Measurements from ENCODE around the gene RNF144B. TPM values are rescaled to one million over a fixed set of nuclear protein-coding genes. Genes with fewer than 3 reads are reported as not detected.

Gene RNF144B
- total and polyA plus RNA-seq, 2 of the 8 experiments (the other 6 are each of a cell fraction or from before 2014, with no cell fraction given), result 1.8 to 11.2 TPM

DNA sequence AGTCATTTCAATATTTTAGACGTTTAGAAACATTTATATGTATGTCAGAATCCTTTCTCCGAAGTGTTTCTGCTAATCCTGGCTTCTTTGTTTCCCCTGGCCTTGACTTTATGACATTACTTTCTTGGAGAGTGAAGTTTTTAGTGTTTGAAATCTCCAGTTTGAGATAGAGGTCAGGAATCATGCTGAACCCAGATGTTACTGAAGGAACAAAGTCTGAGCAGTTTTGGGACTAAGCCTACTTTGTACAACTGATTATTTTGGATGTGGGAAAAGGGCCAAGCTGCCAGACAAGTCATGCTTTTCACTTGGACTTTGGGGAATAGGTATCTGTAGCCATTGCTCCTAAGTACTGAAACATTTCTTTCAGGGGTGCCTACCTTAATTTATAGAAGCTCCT is 2.3 kb downstream of the RNF144B start:
- Histone ChIP-seq H3K9me3 (ENCODE audit: insufficient read depth in 2 of 2, low read depth in 1 of 2, low read length in 1 of 2) (no peaks in the 10 kb centered on the region), H3K79me2 (ENCODE audit: control insufficient read depth in 1 of 2, insufficient read depth in 2 of 2, low read length in 2 of 2) (peaks cover 0 to 18% of the 10 kb centered on the region in 2 experiments; a peak in 2 of 4 replicates), H2BK120ac (replicated peaks; ENCODE audit: low read depth, low read length) (no peak overlapping the region), H2BK12ac (ENCODE audit: low read depth, low read length) (no peak overlapping the region), H2AFZ (ENCODE audit: low read length) (no peak overlapping the region), H2BK20ac (ENCODE audit: low read length) (no peak overlapping the region), H3K36me3 (ENCODE audit: control insufficient read depth in 2 of 4, insufficient read depth in 4 of 4, low read length in 3 of 4) (no peaks in the 10 kb centered on the region), H3K4me3 (ENCODE audit: extremely low read depth in 1 of 4, insufficient read depth in 2 of 4, low read depth in 3 of 4, low read length in 4 of 4) (no peak overlapping the region), H3K18ac (ENCODE audit: extremely low read depth, low read length) (no peak overlapping the region), H3K4me1 (replicated peaks in 1 of 4; ENCODE audit: control insufficient read depth in 3 of 4, insufficient read depth in 4 of 4, low read length in 3 of 4) (peaks cover 0 to 16% (median 8%) of the 10 kb centered on the region in 4 experiments; a peak in 4 of 7 replicates), H3K79me1 (ENCODE audit: low read depth, low read length) (no peaks in the 10 kb centered on the region), H3K4ac (replicated peaks; ENCODE audit: insufficient read length, low read depth, low read length) (no peak overlapping the region), H3K9ac (replicated peaks in 1 of 4; ENCODE audit: extremely low read depth in 1 of 4, low read depth in 3 of 4, low read length in 3 of 4) (no peak overlapping the region), H2BK15ac (ENCODE audit: low read length) (no peak overlapping the region), H3K27ac (ENCODE audit: low read depth, low read length) (no peak overlapping the region), H4K91ac (replicated peaks; ENCODE audit: insufficient read length, low read length) (no peak overlapping the region), H4K5ac (ENCODE audit: insufficient read length, low read depth, low read length) (no peak overlapping the region), H3K23ac (ENCODE audit: insufficient read length) (no peak overlapping the region), H4K8ac (ENCODE audit: extremely low read depth, insufficient read depth, low read length) (no peak overlapping the region), H3K4me2 (ENCODE audit: insufficient read depth in 1 of 2, low read depth in 2 of 2, low read length in 2 of 2) (peak overlapping the region; percentile 35 to 83; a peak in 2 of 4 replicates), H2BK5ac (ENCODE audit: low read depth, low read length) (no peak overlapping the region), H2AK5ac (ENCODE audit: low read depth, low read length) (no peak overlapping the region), H3K27me3 (replicated peaks in 1 of 4; ENCODE audit: control insufficient read depth in 3 of 4, extremely low read depth in 1 of 4, insufficient read depth in 3 of 4, low read length in 3 of 4) (no peaks in the 10 kb centered on the region), H4K20me1 (replicated peaks in 1 of 2; ENCODE audit: control insufficient read depth in 1 of 2, insufficient read depth in 2 of 2, low read length in 2 of 2) (no peaks in the 10 kb centered on the region), H3K23me2 (ENCODE audit: low read depth, low read length) (peaks cover 2% of the 10 kb centered on the region; the same call in 1 of the 2 replicates), H3K56ac (replicated peaks; ENCODE audit: insufficient read length, low read depth, low read length) (no peak overlapping the region), H3K14ac (ENCODE audit: insufficient read length) (no peak overlapping the region)
- WGBS, 2 experiments (ENCODE audit: extremely low coverage in 1 of 2, insufficient coverage in 1 of 2, insufficient read length in 1 of 2, insufficient replicate concordance in 2 of 2, low coverage in 1 of 2, low lambda C conversion rate in 2 of 2, missing lambda C conversion rate in 1 of 2), result 58% methylated on average over 2 of the region's 2 CpGs; no CpG with 5 or more reads in 1 of the 2 experiments
- ChIA-PET POLR2A (ENCODE audit: partially characterized antibody) (no interaction called here), CTCF (ENCODE audit: partially characterized antibody) (no interaction called here)
- no peak for DNase-seq (ENCODE audit: low read depth in 1 of 2, low spot score in 2 of 2)
- FAIRE-seq, result no peak
- TF ChIP-seq PHF8 (conservative IDR thresholded peaks at IDR 0.05; ENCODE audit: low read depth, low read length) (no peak), SIN3A (conservative IDR thresholded peaks at IDR 0.05 in 1 of 2, IDR thresholded peaks at IDR 0.05 in 1 of 2; ENCODE audit: low read depth in 1 of 2, low read length in 2 of 2) (no peak), SUZ12 (IDR thresholded peaks at IDR 0.05; ENCODE audit: low read length) (no peak), TCF12 (IDR thresholded peaks at IDR 0.05; ENCODE audit: low read depth, low read length) (no peak), CREB1 (IDR thresholded peaks at IDR 0.05) (no peak), KDM1A (IDR thresholded peaks at IDR 0.05; ENCODE audit: borderline replicate concordance, low read length) (no peak), SAP30 (IDR thresholded peaks at IDR 0.05; ENCODE audit: insufficient read depth, insufficient replicate concordance, low read length) (no peak), EGR1 (IDR thresholded peaks at IDR 0.05; ENCODE audit: borderline replicate concordance, low read depth, low read length) (no peak), RBBP5 (IDR thresholded peaks at IDR 0.05; ENCODE audit: borderline replicate concordance, low read depth, low read length) (no peak), RNF2 (IDR thresholded peaks at IDR 0.05; ENCODE audit: borderline replicate concordance, low read depth, low read length, missing control alignments, poor library complexity, severe bottlenecking) (no peak), KDM5A (IDR thresholded peaks at IDR 0.05; ENCODE audit: low read length) (no peak)
- TF ChIP-seq, protein P1, sequence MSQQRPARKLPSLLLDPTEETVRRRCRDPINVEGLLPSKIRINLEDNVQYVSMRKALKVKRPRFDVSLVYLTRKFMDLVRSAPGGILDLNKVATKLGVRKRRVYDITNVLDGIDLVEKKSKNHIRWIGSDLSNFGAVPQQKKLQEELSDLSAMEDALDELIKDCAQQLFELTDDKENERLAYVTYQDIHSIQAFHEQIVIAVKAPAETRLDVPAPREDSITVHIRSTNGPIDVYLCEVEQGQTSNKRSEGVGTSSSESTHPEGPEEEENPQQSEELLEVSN (IDR thresholded peaks at IDR 0.05), result no peak
- TF ChIP-seq, protein P2, sequence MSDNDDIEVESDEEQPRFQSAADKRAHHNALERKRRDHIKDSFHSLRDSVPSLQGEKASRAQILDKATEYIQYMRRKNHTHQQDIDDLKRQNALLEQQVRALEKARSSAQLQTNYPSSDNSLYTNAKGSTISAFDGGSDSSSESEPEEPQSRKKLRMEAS (IDR thresholded peaks at IDR 0.05), result no peak

All from H1 (cell line).